ENCODE results near the gene SDR39U1. TPM values are rescaled to one million over a fixed set of nuclear protein-coding genes. Genes with fewer than 3 reads are reported as not detected.

Gene SDR39U1
- total RNA-seq, 1 donor from 2014 or later: 61.6 TPM

- no peak for TF ChIP-seq CTCF (IDR thresholded peaks at IDR 0.05)
- intact Hi-C loops (cut with DNase I): no loop called here
- Histone ChIP-seq H3K27ac (no peak overlapping the region), H3K4me1 (peaks cover 49% of the 10 kb centered on the region), H3K9me3 (no peaks in the 10 kb centered on the region), H3K27me3 (ENCODE audit: low read depth) (no peaks in the 10 kb centered on the region), H3K4me3 (no peak overlapping the region), H3K36me3 (no peaks in the 10 kb centered on the region)
- DNase-seq: no peak
- ATAC-seq: no peak
Observed at GRCh38 chr14:24426150-24426911, 16.2 kb downstream of the SDR39U1 start.

GRCh38 chr14:24425704-24426103, 16.9 kb downstream of the SDR39U1 start:
- ATAC-seq (no peak), DNase-seq (no peak)
- Histone ChIP-seq H3K36me3 (no peaks in the 10 kb centered on the region), H3K27ac (no peak overlapping the region), H3K4me3 (no peak overlapping the region), H3K27me3 (ENCODE audit: low read depth) (no peaks in the 10 kb centered on the region), H3K9me3 (no peaks in the 10 kb centered on the region), H3K4me1 (peaks cover 43% of the 10 kb centered on the region)
- intact Hi-C loops (cut with DNase I): no loop called here
- TF ChIP-seq CTCF (IDR thresholded peaks at IDR 0.05): no peak

- Histone ChIP-seq H3K4me3 (no peak overlapping the region), H3K27ac (no peak overlapping the region), H3K9me3 (no peaks in the 10 kb centered on the region), H3K4me1 (peaks cover 41% of the 10 kb centered on the region), H3K27me3 (ENCODE audit: low read depth) (no peaks in the 10 kb centered on the region), H3K36me3 (no peaks in the 10 kb centered on the region)
- DNase-seq: no peak
- TF ChIP-seq CTCF (IDR thresholded peaks at IDR 0.05): no peak
- no peak for ATAC-seq
- intact Hi-C loops (cut with DNase I): no loop called here
Observed at GRCh38 chr14:24422694-24423601, 19.6 kb downstream of the SDR39U1 start.

- ATAC-seq: no peak
- Histone ChIP-seq H3K27ac (no peak overlapping the region), H3K36me3 (no peaks in the 10 kb centered on the region), H3K9me3 (no peaks in the 10 kb centered on the region), H3K27me3 (ENCODE audit: low read depth) (no peaks in the 10 kb centered on the region), H3K4me3 (no peak overlapping the region), H3K4me1 (peaks cover 41% of the 10 kb centered on the region)
- DNase-seq: no peak
- TF ChIP-seq CTCF (IDR thresholded peaks at IDR 0.05): no peak
- intact Hi-C loops (cut with DNase I): no loop called here
Observed at GRCh38 chr14:24422261-24422660, 20.3 kb downstream of the SDR39U1 start.

GRCh38 chr14:24418492-24418873, 24.1 kb downstream of the SDR39U1 start:
- ATAC-seq: peak; percentile 32 to 65

More at GRCh38 chr14:24418492-24418873, 24.1 kb downstream of the SDR39U1 start:
- TF ChIP-seq CTCF (IDR thresholded peaks at IDR 0.05): no peak
- peaks cover 18% of the 10 kb centered on the region for H3K36me3 ChIP-seq
- H3K27ac ChIP-seq: no peak overlapping the region
- no peak for DNase-seq
- intact Hi-C loops (cut with DNase I): loop anchor here (10.0 kb wide), 1 partner anchor 54 kb away; the partner anchor contains the start of gene NFATC4
- H3K27me3 ChIP-seq (ENCODE audit: low read depth): no peaks in the 10 kb centered on the region
- H3K4me3 ChIP-seq: no peak overlapping the region
- no peaks in the 10 kb centered on the region for H3K9me3 ChIP-seq
- peaks cover 16% of the 10 kb centered on the region for H3K4me1 ChIP-seq
